Left ventricle myocardium superior (tissue), 1 donor: ENCODE results near the gene DUSP12. TPM values are rescaled to one million over a fixed set of nuclear protein-coding genes. Genes with fewer than 3 reads are reported as not detected.
A peak's percentile ranks its signal among the peaks of the same experiment; 100 is the strongest.
"Not testable (repeated sequence)": the region's sequence is repeated elsewhere in the genome, so short reads cannot be mapped to it uniquely, and the experiment has no call there.

ENCODE experiments used
- ATAC-seq: fragments of 200-7000 bp; cut with Tn5 transposase; one replicate; pipeline ENCODE4 v1.9.1; 2020; ENCODE audit warnings: mild to moderate bottlenecking, moderate library complexity
- DNase-seq: peaks from one replicate; pipeline ENCODE4 v3.0.0-alpha.2; 2020
- intact Hi-C: fragments of 100-400 bp; cut with micrococcal nuclease; formaldehyde crosslinking; loops from one replicate; pipeline ENCODE4 v1.11.0; 2022
- total RNA-seq: library from RNA; stranded (reverse); fragmentation: NEBNext Ultra II Directional; extraction: Animal tissue kit (Norgen Biotek cat#: 25700); gene quantifications from one replicate; pipeline ENCODE4 v1.2.1, GENCODE V29; 2021
- donor health status: DM: no; HTN: yes; CAD: no; lungs with severe emphysema.

The DUSP12 gene
- total RNA-seq, 1 donor from 2014 or later, result 8.3 TPM

- intact Hi-C loops, result no loop called here
- DNase-seq, result no peak
- ATAC-seq, result no peak
Observed at GRCh38 chr1:161763522-161764098, 14.0 kb downstream of the DUSP12 start.

DNA sequence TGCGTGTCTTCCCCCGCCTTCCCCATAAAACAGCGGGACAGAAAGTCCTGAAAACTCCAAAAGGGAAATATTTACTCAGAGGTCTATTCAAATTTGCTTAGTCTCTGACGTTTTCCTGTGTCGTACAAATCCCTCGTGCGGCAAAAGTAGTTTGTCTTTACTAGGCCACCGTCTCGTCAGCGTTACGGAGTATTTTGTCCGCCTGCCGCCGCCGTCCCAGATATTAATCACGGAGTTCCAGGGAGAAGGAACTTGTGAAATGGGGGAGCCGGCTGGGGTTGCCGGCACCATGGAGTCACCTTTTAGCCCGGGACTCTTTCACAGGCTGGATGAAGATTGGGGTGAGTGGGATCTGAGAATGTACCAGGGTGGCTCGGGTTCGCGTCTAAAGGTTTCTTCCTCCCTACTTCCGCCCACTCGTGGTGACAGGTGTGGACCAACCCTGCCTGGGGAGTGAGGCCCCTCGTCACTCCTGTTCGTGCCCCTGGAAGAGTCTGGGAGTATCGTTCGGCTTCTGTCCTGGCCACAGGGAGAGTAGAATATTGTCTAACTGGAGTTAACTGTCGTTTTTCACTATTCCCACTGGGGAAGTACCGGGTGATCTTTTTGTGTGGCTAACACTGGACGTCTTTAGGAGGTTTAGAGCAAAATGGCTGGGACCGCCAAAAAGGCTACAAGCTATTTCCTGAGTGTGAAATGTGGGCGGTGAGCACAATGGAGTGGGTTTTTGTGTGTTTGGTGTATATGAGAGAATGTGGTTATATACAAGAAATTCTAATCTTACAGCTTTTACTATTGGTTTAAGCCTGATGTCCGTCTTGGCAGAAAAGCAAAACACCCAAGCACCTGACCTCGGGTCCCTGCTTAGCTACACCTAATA, 16.8 kb downstream of the DUSP12 start, which contains the start of gene ATF6:
Gene ATF6, plus strand, starts transcription at position 219 of the 880 bp plus-strand sequence. Its CDS starts 41 bp downstream, at position 260.
- peak; percentile 90 for DNase-seq
- intact Hi-C loops, result no loop called here
- ATAC-seq, result peak; percentile 92

GRCh38 chr1:161768461-161768860, 18.9 kb downstream of the DUSP12 start:
- intact Hi-C loops, result no loop called here
- ATAC-seq (no peak), DNase-seq (no peak)

- ATAC-seq (no peak), DNase-seq (no peak)
- intact Hi-C loops, result no loop called here
Observed at GRCh38 chr1:161768986-161769672, 19.5 kb downstream of the DUSP12 start.

- ATAC-seq, intact Hi-C loops, DNase-seq: not testable (repeated sequence)
Observed at GRCh38 chr1:161769673-161770045, 20.1 kb downstream of the DUSP12 start.

GRCh38 chr1:161770250-161770649, 20.7 kb downstream of the DUSP12 start:
- DNase-seq (no peak), ATAC-seq (no peak)
- intact Hi-C loops, result no loop called here

DNA sequence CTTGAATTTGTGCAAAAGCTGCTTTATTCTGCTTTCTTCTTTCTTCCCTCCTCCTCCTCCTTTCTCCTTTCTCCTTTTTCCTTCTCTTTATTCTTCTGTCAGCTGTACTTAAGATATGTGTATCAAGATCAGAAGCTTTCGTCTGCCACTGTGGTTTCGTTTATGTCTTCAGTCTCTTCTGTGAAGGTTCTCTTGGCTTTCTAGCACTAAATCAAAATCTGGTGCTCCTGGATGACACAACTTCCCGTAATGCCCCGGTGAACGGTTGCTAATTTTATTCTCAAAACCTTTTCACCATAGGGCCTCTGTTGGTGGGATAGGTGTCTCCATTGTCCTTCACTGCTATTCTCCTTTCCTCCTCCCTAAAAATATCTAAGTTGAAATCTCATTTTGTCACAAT, 21.6 kb downstream of the DUSP12 start:
- ATAC-seq (no peak), DNase-seq (no peak)
- intact Hi-C loops, result no loop called here

GRCh38 chr1:161771973-161772372, 22.4 kb downstream of the DUSP12 start:
- ATAC-seq (peak; percentile 25), DNase-seq (no peak)
- intact Hi-C loops, result no loop called here

DNA sequence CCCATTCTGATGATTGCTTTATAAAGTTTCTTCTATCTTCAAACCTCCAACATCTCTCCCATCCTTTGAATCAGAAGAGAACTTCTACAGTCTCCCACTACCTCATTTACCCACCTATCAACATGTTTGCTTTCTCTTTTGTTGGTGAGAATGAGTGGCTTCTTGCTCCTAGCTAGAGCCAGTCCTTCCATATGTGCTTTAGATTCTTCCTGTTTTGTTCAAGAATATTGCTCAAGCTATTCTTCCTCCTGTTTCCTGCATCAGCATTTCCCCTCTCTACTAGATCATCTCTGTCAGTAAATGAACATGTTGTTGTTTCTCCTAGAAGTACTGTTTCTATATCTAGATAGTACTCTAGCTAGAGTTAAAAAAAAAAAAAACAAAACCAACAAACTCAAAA, 22.8 kb downstream of the DUSP12 start:
- ATAC-seq (peak; percentile 75), DNase-seq (no peak)
- intact Hi-C loops, result no loop called here

GRCh38 chr1:161773791-161774190, 24.2 kb downstream of the DUSP12 start:
- intact Hi-C loops, result no loop called here
- ATAC-seq, result no peak
- DNase-seq, result no peak

- ATAC-seq, result no peak
- DNase-seq, result no peak
- intact Hi-C loops, result no loop called here
Observed at GRCh38 chr1:161777261-161777660, 27.7 kb downstream of the DUSP12 start.

GRCh38 chr1:161778522-161778921, 28.9 kb downstream of the DUSP12 start:
- DNase-seq, result no peak
- no peak for ATAC-seq
- intact Hi-C loops, result no loop called here

DNA sequence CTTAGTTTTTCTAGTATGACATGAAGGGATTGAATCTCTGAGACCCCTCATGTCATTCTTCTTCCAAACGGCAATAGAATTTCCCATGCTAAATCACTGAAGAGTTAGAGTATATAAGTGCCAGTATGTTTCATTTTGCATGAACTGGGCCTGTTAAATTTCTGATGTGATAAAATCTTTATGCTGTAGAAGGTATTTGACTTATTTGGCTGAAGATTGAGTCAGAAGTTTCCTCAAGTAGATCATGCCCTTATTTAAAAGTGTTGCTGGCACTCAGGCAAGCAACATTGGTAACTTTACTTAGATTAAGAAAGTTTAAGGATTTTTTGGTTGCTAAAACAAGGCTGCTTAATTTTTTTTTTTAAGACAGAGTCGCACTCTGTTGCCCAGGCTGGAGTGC, 29.8 kb downstream of the DUSP12 start:
- intact Hi-C loops, result no loop called here
- DNase-seq (no peak), ATAC-seq (no peak)

DNA sequence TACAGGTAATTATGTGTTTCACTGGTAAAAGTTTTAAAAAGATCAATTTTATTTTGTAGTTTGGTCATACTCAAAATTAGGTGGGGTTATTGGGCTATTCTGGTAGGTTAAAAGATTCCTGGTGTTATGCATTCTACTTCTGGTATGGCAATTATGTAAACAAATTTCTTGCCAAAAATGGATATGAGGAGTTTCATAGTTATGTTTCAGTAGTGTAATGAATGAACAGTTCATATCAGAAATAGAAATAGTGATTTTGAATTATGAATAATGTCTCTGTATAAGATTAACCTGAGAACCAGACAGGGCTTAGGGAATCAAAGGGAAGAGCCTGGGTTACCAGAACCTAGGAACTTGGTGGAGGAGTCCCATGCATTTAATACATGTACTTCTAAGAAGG, 32.4 kb downstream of the DUSP12 start:
- ATAC-seq (no peak), DNase-seq (no peak)
- intact Hi-C loops, result no loop called here

DNA sequence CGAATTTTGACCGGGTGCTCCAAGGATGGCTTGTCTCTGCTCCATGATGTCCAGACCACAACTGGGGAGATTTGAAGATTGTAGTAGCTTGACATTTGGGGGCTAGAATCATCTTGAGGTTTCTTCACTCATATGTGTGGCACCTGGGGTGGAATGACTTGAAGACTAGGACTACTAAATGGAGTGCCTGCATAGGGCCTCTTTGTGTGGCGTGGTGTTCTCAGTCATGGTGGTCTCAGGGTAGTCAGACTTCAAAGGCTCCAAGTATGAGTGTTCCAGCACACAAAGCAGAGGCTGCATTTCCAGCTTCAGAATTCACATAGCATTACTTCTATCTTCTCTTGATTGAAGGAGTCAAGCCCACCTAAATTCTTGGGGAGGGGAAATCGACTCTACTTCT, 33.3 kb downstream of the DUSP12 start:
- intact Hi-C loops, result no loop called here
- ATAC-seq (no peak), DNase-seq (no peak)

DNA sequence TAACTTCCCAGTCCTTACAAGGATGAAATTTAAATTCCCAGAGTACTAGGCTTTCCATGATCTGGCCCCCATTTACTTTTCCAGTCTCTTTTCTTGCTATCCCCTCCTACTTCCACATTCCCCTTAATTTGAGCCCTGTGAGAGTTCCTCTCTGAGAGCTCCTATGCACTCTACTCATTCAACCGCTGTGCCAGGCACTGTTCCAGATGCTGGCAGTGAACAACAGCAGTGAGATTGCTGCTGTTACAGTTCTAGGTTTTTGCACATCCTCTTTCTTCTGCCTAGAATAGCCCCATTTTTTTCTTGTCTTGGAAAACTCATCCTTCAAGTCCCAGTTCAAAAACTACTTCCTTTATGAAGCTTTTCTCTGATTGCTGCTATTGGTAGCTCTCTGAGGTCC, 35.4 kb downstream of the DUSP12 start:
- intact Hi-C loops, result no loop called here
- peak; percentile 45 for DNase-seq
- ATAC-seq, result peak; percentile 45

DNA sequence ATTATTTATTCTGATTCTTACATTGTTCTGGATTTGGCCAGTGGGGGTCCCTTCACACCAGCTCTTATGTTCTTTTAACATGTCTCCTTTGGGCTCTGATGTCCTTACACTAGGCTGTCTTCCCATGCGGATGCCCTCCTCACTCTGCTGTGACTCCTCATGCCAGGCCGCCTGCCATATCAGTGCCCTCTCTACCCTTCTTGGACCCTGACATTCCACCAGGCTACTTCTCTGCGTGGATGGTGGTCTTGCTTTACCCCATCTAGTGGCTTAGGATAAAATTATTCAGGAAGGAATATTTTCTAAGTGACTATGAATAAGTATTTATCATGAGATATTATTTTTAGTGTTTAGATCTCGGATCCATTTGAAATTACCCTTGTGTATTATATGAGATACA, 37.8 kb downstream of the DUSP12 start:
- no peak for ATAC-seq
- intact Hi-C loops, result no loop called here
- DNase-seq, result no peak

GRCh38 chr1:161790587-161791317, 41.2 kb downstream of the DUSP12 start:
- ATAC-seq (no peak), DNase-seq (no peak)
- intact Hi-C loops, result loop anchor here (5.0 kb wide), 1 partner anchor 247 kb away; no protein-coding TSS in a partner anchor

GRCh38 chr1:161791904-161792655, 42.5 kb downstream of the DUSP12 start:
- DNase-seq (no peak), ATAC-seq (no peak)
- intact Hi-C loops, result loop anchor here (5.0 kb wide), 1 partner anchor 245 kb away; no protein-coding TSS in a partner anchor
